IPS DF 6.9 (cell line): Measurements from ENCODE around the gene TNS4.

Source experiments
- DNase-seq: peaks from one replicate; pipeline ENCODE4 v3.0.0-alpha.2; 2013; ENCODE audit warnings: low read depth, low spot score
- H3K27ac ChIP-seq: one replicate; pipeline ENCODE4 v1.5.1; 2013; ENCODE audit warnings: low read length, control low read depth
- H3K27me3 ChIP-seq: 2 replicates; pipeline ENCODE4 v1.6.1; 2013; ENCODE audit warnings: mild to moderate bottlenecking, low read length; ENCODE audit not compliant: control insufficient read depth, insufficient read depth
- H3K36me3 ChIP-seq: 2 replicates; pipeline ENCODE4 v1.6.1; 2013; ENCODE audit warnings: low read length; ENCODE audit not compliant: control insufficient read depth, insufficient read depth
- H3K4me1 ChIP-seq: 2 replicates; pipeline ENCODE4 v1.6.1; 2013; ENCODE audit warnings: low read length; ENCODE audit not compliant: control insufficient read depth, insufficient read depth
- H3K4me3 ChIP-seq: 2 replicates; pipeline ENCODE4 v1.5.1; 2013; ENCODE audit warnings: mild to moderate bottlenecking, low read length
- H3K9me3 ChIP-seq: 2 replicates; pipeline ENCODE4 v1.6.1; 2013; ENCODE audit warnings: low read length, inconsistent platforms; ENCODE audit not compliant: control insufficient read depth, insufficient read depth
- WGBS: extraction: QIAGEN DNeasy Blood & Tissue Kit; methylation state at CpG from one replicate; pipeline ENCODE4 v1.1.7; 2013; ENCODE audit warnings: mixed read lengths, missing lambda C conversion rate; ENCODE audit not compliant: insufficient read length, insufficient coverage; 5-methylcytosine and 5-hydroxymethylcytosine counted together

The TNS4 gene

GRCh38 chr17:40461732-40462342, 39.6 kb downstream of the TNS4 start:
- no peaks in the 10 kb centered on the region for H3K9me3 ChIP-seq
- WGBS = no CpG with 5 or more reads among the region's 12 CpGs
- H3K27me3 ChIP-seq = no peaks in the 10 kb centered on the region
- peaks cover 13% of the 10 kb centered on the region for H3K4me1 ChIP-seq
- H3K36me3 ChIP-seq = 0 out of 2 replicates have a peak, but pooled peaks cover 2% of the 10 kb centered on the region
- H3K27ac ChIP-seq = no peak overlapping the region
- H3K4me3 ChIP-seq = no peak overlapping the region
- DNase-seq = no peak

GRCh38 chr17:40460968-40461731, 40.3 kb downstream of the TNS4 start:
- no peak for DNase-seq
- Histone ChIP-seq H3K36me3 (peaks cover 7% of the 10 kb centered on the region; the same call in 1 of the 2 replicates), H3K4me1 (peaks cover 13% of the 10 kb centered on the region), H3K4me3 (no peak overlapping the region), H3K27ac (no peak overlapping the region), H3K9me3 (no peaks in the 10 kb centered on the region), H3K27me3 (no peaks in the 10 kb centered on the region)
- WGBS = no CpG with 5 or more reads among the region's 9 CpGs

- WGBS = no CpG with 5 or more reads among the region's 3 CpGs
- Histone ChIP-seq H3K36me3 (peaks cover 7% of the 10 kb centered on the region; the same call in 1 of the 2 replicates), H3K9me3 (no peaks in the 10 kb centered on the region), H3K27ac (no peak overlapping the region), H3K27me3 (no peaks in the 10 kb centered on the region), H3K4me3 (no peak overlapping the region), H3K4me1 (peaks cover 13% of the 10 kb centered on the region)
- no peak for DNase-seq
Observed at GRCh38 chr17:40460604-40460967, 40.8 kb downstream of the TNS4 start.

GRCh38 chr17:40459636-40460603, 41.5 kb downstream of the TNS4 start:
- peaks cover 7% of the 10 kb centered on the region; the same call in 1 of the 2 replicates for H3K36me3 ChIP-seq
- H3K27me3 ChIP-seq = no peaks in the 10 kb centered on the region
- H3K4me3 ChIP-seq = no peak overlapping the region
- H3K4me1 ChIP-seq = peaks cover 13% of the 10 kb centered on the region
- WGBS = no CpG with 5 or more reads among the region's 8 CpGs
- no peak for DNase-seq
- no peak overlapping the region for H3K27ac ChIP-seq
- no peaks in the 10 kb centered on the region for H3K9me3 ChIP-seq

GRCh38 chr17:40458851-40459482, 42.5 kb downstream of the TNS4 start:
- H3K27ac ChIP-seq = no peak overlapping the region
- H3K27me3 ChIP-seq = no peaks in the 10 kb centered on the region
- 100% methylated on average over 2 of the region's 12 CpGs for WGBS
- no peaks in the 10 kb centered on the region for H3K9me3 ChIP-seq
- no peak overlapping the region for H3K4me3 ChIP-seq
- H3K4me1 ChIP-seq = peaks cover 14% of the 10 kb centered on the region
- peaks cover 14% of the 10 kb centered on the region for H3K36me3 ChIP-seq
- no peak for DNase-seq

GRCh38 chr17:40457964-40458791, 43.2 kb downstream of the TNS4 start:
- DNase-seq = no peak
- H3K27me3 ChIP-seq = no peaks in the 10 kb centered on the region
- H3K27ac ChIP-seq = no peak overlapping the region
- peaks cover 18% of the 10 kb centered on the region for H3K36me3 ChIP-seq
- peaks cover 14% of the 10 kb centered on the region for H3K4me1 ChIP-seq
- no CpG with 5 or more reads among the region's 16 CpGs for WGBS
- no peaks in the 10 kb centered on the region for H3K9me3 ChIP-seq
- H3K4me3 ChIP-seq = no peak overlapping the region

- Histone ChIP-seq H3K27me3 (no peaks in the 10 kb centered on the region), H3K4me1 (peaks cover 9% of the 10 kb centered on the region)
- no CpG with 5 or more reads among the region's 3 CpGs for WGBS
Observed at GRCh38 chr17:40457369-40457768, 44.1 kb downstream of the TNS4 start.

GRCh38 chr17:40456396-40456951, 44.9 kb downstream of the TNS4 start:
- Histone ChIP-seq H3K27me3 (no peaks in the 10 kb centered on the region), H3K4me3 (no peak overlapping the region), H3K36me3 (peaks cover 22% of the 10 kb centered on the region), H3K4me1 (peaks cover 9% of the 10 kb centered on the region), H3K27ac (no peak overlapping the region), H3K9me3 (no peaks in the 10 kb centered on the region)
- WGBS = no CpG with 5 or more reads among the region's 16 CpGs
- no peak for DNase-seq

More at GRCh38 chr17:40457369-40457768, 44.1 kb downstream of the TNS4 start:
- peaks cover 22% of the 10 kb centered on the region for H3K36me3 ChIP-seq
- DNase-seq = no peak
- no peak overlapping the region for H3K27ac ChIP-seq
- no peak overlapping the region for H3K4me3 ChIP-seq
- no peaks in the 10 kb centered on the region for H3K9me3 ChIP-seq

GRCh38 chr17:40454613-40454995, 46.8 kb downstream of the TNS4 start:
- Histone ChIP-seq H3K9me3 (no peaks in the 10 kb centered on the region), H3K27me3 (no peaks in the 10 kb centered on the region), H3K4me1 (peaks cover 6% of the 10 kb centered on the region), H3K36me3 (peaks cover 22% of the 10 kb centered on the region), H3K4me3 (no peak overlapping the region), H3K27ac (no peak overlapping the region)
- no CpG with 5 or more reads among the region's 2 CpGs for WGBS
- no peak for DNase-seq
